Endothelial cell (in vitro differentiated cells): ENCODE measurements around the gene UPF2. TPM values are rescaled to one million over a fixed set of nuclear protein-coding genes. Genes with fewer than 3 reads are reported as not detected.

Source experiments
- DNase-seq: peaks from one replicate; pipeline ENCODE4 v3.0.0; 2021; ENCODE audit warnings: low spot score
- H3K27ac Mint-ChIP-seq: one replicate; pipeline ENCODE4 v1.8.0; 2021; ENCODE audit warnings: mixed read lengths, inconsistent platforms; ENCODE audit not compliant: unreplicated experiment
- H3K27me3 Mint-ChIP-seq: one replicate; pipeline ENCODE4 v1.8.0; 2021; ENCODE audit warnings: mild to moderate bottlenecking, moderate library complexity, mixed read lengths, inconsistent platforms; ENCODE audit not compliant: unreplicated experiment
- H3K36me3 Mint-ChIP-seq: one replicate; pipeline ENCODE4 v1.8.0; 2021; ENCODE audit warnings: mild to moderate bottlenecking, low read depth, mixed read lengths, inconsistent platforms; ENCODE audit not compliant: unreplicated experiment
- H3K4me1 Mint-ChIP-seq: one replicate; pipeline ENCODE4 v1.8.0; 2021; ENCODE audit warnings: mild to moderate bottlenecking, mixed read lengths, inconsistent platforms; ENCODE audit not compliant: unreplicated experiment
- H3K4me3 Mint-ChIP-seq: one replicate; pipeline ENCODE4 v1.8.0; 2021; ENCODE audit warnings: mild to moderate bottlenecking, mixed read lengths, inconsistent platforms; ENCODE audit not compliant: unreplicated experiment
- H3K9me3 Mint-ChIP-seq: one replicate; pipeline ENCODE4 v1.8.0; 2021; ENCODE audit warnings: mixed read lengths, inconsistent platforms; ENCODE audit not compliant: unreplicated experiment
- total RNA-seq: library from RNA; stranded (reverse); fragmentation: NEBNext Ultra II Directional; extraction: Animal tissue kit (Norgen Biotek cat#: 25700); gene quantifications from one replicate; pipeline ENCODE4 v1.2.1, GENCODE V29; 2021; ENCODE audit not compliant: unreplicated experiment
- TF ChIP-seq, protein P1 (sequence below): fragments of 200-600 bp; sonication (generic); IDR thresholded peaks from one replicate; pipeline ENCODE4 v1.5.0; 2021; ENCODE audit warnings: antibody characterized with exemption; ENCODE audit not compliant: unreplicated experiment

UPF2 gene
- total RNA-seq, 1 donor from 2014 or later = 21.9 TPM

DNA sequence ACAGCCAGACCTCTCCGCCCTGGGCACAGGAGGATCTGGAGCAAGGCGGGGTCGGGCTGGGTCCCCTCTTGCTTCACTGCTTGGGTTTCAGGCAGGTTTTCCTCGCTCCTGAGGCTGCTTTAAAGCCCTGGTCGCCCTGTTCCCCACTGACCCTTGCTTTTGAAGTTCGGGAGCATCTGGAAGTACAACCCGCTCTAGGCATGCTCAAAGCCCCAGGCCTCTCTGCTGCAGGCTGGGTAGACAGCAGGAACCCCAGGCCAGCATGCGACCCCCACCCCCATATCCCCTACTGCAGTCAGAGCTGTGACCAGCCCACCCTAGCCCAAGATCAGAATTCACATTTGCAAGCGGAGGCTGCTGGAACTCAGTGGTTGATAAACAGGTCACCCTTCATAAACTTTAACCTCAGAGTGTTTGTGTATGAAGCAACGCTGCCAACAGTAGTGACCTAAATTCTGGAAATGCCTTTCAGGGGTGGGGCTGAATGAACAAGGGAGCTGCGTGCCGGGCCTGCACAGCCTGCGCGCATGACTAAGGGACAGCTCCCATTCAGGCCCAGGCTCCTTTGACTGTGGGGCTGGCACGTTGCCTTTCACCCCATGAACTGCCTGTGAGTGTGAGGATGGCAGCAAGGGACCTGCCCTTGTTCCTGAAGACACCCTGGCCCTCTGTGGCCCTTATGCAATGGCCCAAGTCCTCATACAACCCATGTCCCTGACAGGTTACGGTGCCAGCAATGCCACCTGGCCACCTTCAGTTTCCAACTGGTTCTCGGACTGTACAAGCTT is 166.9 kb downstream of the UPF2 start:
- H3K4me1 Mint-ChIP-seq = peaks cover 23% of the 10 kb centered on the region

DNA sequence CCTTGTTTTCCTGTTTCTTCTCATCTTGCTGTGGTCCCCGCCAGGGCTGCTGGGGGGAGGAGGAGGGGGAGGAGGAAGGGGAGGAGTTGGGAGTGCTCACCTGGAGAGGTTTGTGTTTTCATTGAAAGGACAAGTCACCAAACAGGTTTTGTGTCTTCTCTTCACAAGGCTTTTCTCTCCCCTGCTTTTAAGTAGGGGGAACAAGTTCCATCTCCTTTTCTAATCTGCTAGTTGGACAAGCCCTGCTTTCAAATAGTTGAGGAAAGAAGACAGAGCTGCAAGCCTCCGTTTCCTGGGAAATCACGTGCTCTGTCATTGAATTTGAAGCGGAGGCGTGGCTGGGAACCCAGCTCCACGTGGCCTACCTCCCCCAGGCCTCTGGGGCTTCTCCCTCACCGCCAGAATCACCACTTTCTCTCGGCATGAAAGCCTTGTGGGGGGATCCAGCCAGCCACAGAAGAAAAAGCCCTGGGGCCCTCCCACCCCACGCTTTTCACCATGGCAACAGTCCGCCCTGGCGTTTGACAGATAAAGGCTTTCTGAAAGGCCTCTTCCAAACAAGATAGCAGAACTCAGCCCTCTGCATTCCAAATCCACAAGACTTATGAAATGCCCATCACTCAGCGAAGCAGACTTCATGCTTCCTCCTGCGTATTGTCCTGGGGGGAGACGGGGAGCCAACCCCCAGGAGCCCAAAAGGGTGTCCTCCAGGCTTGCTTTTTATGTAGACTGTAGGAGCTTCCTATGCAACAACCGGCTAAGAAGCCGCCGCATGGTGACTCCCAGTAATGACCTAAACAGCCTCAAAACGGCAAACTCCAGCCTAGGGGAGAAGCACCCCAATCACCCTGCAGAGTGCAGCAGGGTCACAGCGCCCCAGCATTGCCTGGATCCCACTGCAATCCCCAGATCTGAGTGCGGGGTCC is 167.8 kb downstream of the UPF2 start:
- peak; percentile 25 for DNase-seq
- Mint-ChIP-seq H3K4me3 (no peak overlapping the region), H3K9me3 (no peaks in the 10 kb centered on the region)

More for the DNA sequence above, 166.9 kb downstream of the UPF2 start:
- DNase-seq = no peak
- Mint-ChIP-seq H3K36me3 (no peaks in the 10 kb centered on the region), H3K27ac (no peak overlapping the region), H3K27me3 (peaks cover 18% of the 10 kb centered on the region), H3K9me3 (no peaks in the 10 kb centered on the region), H3K4me3 (no peak overlapping the region)
- TF ChIP-seq, protein P1, sequence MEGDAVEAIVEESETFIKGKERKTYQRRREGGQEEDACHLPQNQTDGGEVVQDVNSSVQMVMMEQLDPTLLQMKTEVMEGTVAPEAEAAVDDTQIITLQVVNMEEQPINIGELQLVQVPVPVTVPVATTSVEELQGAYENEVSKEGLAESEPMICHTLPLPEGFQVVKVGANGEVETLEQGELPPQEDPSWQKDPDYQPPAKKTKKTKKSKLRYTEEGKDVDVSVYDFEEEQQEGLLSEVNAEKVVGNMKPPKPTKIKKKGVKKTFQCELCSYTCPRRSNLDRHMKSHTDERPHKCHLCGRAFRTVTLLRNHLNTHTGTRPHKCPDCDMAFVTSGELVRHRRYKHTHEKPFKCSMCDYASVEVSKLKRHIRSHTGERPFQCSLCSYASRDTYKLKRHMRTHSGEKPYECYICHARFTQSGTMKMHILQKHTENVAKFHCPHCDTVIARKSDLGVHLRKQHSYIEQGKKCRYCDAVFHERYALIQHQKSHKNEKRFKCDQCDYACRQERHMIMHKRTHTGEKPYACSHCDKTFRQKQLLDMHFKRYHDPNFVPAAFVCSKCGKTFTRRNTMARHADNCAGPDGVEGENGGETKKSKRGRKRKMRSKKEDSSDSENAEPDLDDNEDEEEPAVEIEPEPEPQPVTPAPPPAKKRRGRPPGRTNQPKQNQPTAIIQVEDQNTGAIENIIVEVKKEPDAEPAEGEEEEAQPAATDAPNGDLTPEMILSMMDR = no peak

DNA sequence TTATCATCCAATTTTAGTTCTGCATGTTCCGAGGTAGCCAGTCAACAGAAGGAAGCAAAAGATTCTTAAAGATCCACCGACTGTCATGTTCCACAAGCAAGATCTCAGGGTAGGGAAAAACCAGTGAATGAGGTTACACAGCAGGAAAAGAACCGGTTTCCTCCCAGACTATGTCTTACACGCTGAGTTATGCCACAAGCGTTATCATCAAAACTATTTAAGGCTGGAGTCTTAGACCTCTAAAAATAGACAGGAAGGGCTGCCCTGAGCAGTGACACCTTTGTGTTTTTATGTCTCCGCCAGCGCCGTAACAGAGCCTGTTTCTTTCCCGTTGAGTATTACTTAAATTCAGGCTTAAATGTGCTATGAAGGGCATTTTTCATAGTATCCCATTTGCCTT is 171.1 kb downstream of the UPF2 start:
- peaks cover 14% of the 10 kb centered on the region for H3K4me1 Mint-ChIP-seq
- H3K4me3 Mint-ChIP-seq = no peak overlapping the region
- H3K9me3 Mint-ChIP-seq = no peaks in the 10 kb centered on the region
- H3K27ac Mint-ChIP-seq = no peak overlapping the region
- no peak for DNase-seq
- H3K27me3 Mint-ChIP-seq = peaks cover 7% of the 10 kb centered on the region
- TF ChIP-seq, protein P1 = no peak
- no peaks in the 10 kb centered on the region for H3K36me3 Mint-ChIP-seq

More for the DNA sequence above, 167.8 kb downstream of the UPF2 start:
- no peak overlapping the region for H3K27ac Mint-ChIP-seq
- TF ChIP-seq, protein P1 = no peak
- peaks cover 21% of the 10 kb centered on the region for H3K4me1 Mint-ChIP-seq
- H3K27me3 Mint-ChIP-seq = peaks cover 17% of the 10 kb centered on the region
- H3K36me3 Mint-ChIP-seq = no peaks in the 10 kb centered on the region

DNA sequence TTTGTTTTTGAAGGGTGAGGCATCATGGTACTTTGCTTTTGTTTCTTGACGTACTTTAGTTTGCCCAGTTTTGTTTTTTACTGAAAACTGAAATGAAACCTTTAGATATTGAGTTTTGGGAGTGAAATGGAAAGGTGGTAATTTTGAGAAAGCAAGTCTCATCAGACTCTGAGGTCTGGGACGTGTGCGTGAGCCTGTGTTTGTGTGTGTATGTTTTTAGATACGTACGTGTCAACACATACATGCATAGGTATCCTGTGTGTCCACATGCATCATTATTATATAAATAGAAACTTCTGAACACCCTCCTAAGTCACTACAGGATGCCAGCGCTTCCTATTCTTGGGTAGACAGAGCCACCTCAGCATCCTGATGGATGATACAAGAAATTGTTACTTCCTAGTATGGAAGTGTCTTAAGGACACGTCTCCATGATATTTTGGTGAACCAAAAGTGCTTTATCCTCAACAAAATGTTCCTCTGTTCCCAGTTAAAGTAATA is 171.7 kb downstream of the UPF2 start:
- Mint-ChIP-seq H3K4me3 (no peak overlapping the region), H3K27me3 (peaks cover 7% of the 10 kb centered on the region), H3K36me3 (no peaks in the 10 kb centered on the region), H3K4me1 (peaks cover 12% of the 10 kb centered on the region), H3K9me3 (no peaks in the 10 kb centered on the region), H3K27ac (no peak overlapping the region)
- no peak for DNase-seq
- TF ChIP-seq, protein P1 = no peak

DNA sequence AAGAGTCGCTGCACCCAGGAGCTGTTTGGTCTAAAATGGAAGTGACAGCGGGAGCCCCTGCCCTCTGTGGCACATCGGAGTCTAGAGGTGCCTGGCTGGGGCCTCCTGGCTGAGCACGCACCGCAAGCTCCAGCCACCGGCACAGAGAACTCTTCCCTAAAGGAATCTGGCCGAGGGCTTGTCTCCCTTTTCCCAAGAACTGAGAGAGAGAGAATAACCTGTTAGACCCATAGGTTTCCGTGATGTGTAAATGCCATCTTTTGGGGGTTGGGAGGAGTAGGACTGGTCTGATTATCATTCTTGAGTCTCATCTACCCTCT is 172.2 kb downstream of the UPF2 start:
- H3K36me3 Mint-ChIP-seq = no peaks in the 10 kb centered on the region
- peaks cover 12% of the 10 kb centered on the region for H3K4me1 Mint-ChIP-seq
- DNase-seq = no peak
- no peaks in the 10 kb centered on the region for H3K9me3 Mint-ChIP-seq
- H3K4me3 Mint-ChIP-seq = no peak overlapping the region
- H3K27ac Mint-ChIP-seq = no peak overlapping the region
- peaks cover 7% of the 10 kb centered on the region for H3K27me3 Mint-ChIP-seq
- TF ChIP-seq, protein P1 = no peak
